HepG2 (cell line): Measurements from ENCODE around the gene ZNF503. TPM values are rescaled to one million over a fixed set of nuclear protein-coding genes. Genes with fewer than 3 reads are reported as not detected.

Experiments
- ATAC-seq: fragments of 200-7000 bp; cut with Tn5 transposase; 3 replicates; pipeline ENCODE4 v1.9.1; 2020; ENCODE audit warnings: mild to moderate bottlenecking, moderate library complexity
- BruUV-seq: library from RNA; stranded (reverse); fragments of 400-500 nt; replicated peaks from 2 replicates; lab custom pipeline; 2021; lab: Mats Ljungman, UMichigan
- CTCF ChIA-PET: fragments of 300-600 bp; formaldehyde crosslinking; extraction: SDS; loops from one replicate; lab custom pipeline; 2021; ENCODE audit warnings: low total read pairs, inconsistent platforms, low intra/inter-chr PET ratio; lab: Yijun Ruan, JAX
- POLR2A ChIA-PET: fragments of 350-600 bp; sonication (Branson Sonifier 250); formaldehyde crosslinking; loops from one replicate; lab custom pipeline; 2020; ENCODE audit warnings: antibody characterized with exemption, inconsistent platforms; lab: Yijun Ruan, JAX
- DNase-seq: peaks from one replicate; pipeline ENCODE4 v3.0.0-alpha.2; 2015; ENCODE audit warnings: low spot score
- FAIRE-seq: peaks from 3 replicates; lab custom pipeline; 2011; peaks lifted over from hg19 to GRCh38; lab: Jason Lieb, UNC
- H2AFZ ChIP-seq: one replicate; pipeline ENCODE4 v1.6.1; 2011; ENCODE audit warnings: low read length, inconsistent platforms
- H3K27ac ChIP-seq: fragments of 300-600 bp; 3 replicates; pipeline ENCODE4 v1.8.0; 2011; ENCODE audit warnings: mixed run types, mild to moderate bottlenecking, mixed read lengths, low read length, inconsistent platforms; ENCODE audit not compliant: insufficient read depth; ENCODE audit errors: extremely low read length
- H3K27me3 ChIP-seq, 2 experiments: fragments of 200-600 bp in 1 of 2; 2 replicates in 1 of 2; 3 replicates in 1 of 2; pipeline versions ENCODE4 v1.6.0 to v1.8.0; 2011; ENCODE audit warnings: low read length in 2 of 2, mild to moderate bottlenecking in 2 of 2, moderate library complexity in 2 of 2, inconsistent platforms in 1 of 2; ENCODE audit not compliant: insufficient read depth in 2 of 2, control insufficient read depth in 1 of 2
- H3K36me3 ChIP-seq, 2 experiments: fragments of 200-600 bp in 1 of 2; replicated peaks in 1 of 2; 2 replicates in 1 of 2; 3 replicates in 1 of 2; pipeline versions ENCODE4 v1.5.1 to v1.8.0; 2011; ENCODE audit warnings: low read length in 2 of 2, inconsistent platforms in 1 of 2; ENCODE audit not compliant: insufficient read depth in 2 of 2, control insufficient read depth in 1 of 2
- H3K4me1 ChIP-seq: 2 replicates; pipeline ENCODE4 v1.5.1; 2012; ENCODE audit warnings: low read length, inconsistent platforms; ENCODE audit not compliant: insufficient read depth
- H3K4me2 ChIP-seq: 2 replicates; pipeline ENCODE4 v1.6.0; 2011; ENCODE audit warnings: low read depth, low read length, inconsistent platforms
- H3K4me3 ChIP-seq, 3 experiments: fragments of 200-600 bp in 1 of 3; sonication (generic), shearing (Covaris generic) in 1 of 3; replicated peaks in 1 of 3; 2 replicates each; pipeline ENCODE4 v1.5.1; 2011 to 2016; ENCODE audit warnings: low read length in 3 of 3, inconsistent platforms in 2 of 3, low read depth in 2 of 3, mild to moderate bottlenecking in 2 of 3, control low read depth in 1 of 3, mixed read lengths in 1 of 3; ENCODE audit not compliant: insufficient read depth in 1 of 3
- H3K79me2 ChIP-seq: one replicate; pipeline ENCODE4 v1.6.1; 2011; ENCODE audit warnings: low read length, inconsistent platforms; ENCODE audit not compliant: insufficient read depth
- H3K9ac ChIP-seq: 2 replicates; pipeline ENCODE4 v1.6.0; 2011; ENCODE audit warnings: mild to moderate bottlenecking, low read depth, low read length, inconsistent platforms; ENCODE audit not compliant: insufficient read depth
- H3K9me3 ChIP-seq: 2 replicates; pipeline ENCODE4 v1.5.1; 2012; ENCODE audit warnings: mild to moderate bottlenecking, low read length
- H4K20me1 ChIP-seq: 2 replicates; pipeline ENCODE4 v1.6.0; 2011; ENCODE audit warnings: inconsistent platforms, mild to moderate bottlenecking, low read length, moderate library complexity; ENCODE audit not compliant: insufficient read depth
- ATF1 ChIP-seq: IDR thresholded peaks from 2 replicates; pipeline ENCODE4 v1.6.1; 2016; ENCODE audit warnings: mild to moderate bottlenecking, control low read depth
- CC2D1A ChIP-seq: sonication (generic); formaldehyde crosslinking; IDR thresholded peaks from 2 replicates; pipeline ENCODE4 v1.8.1; 2023; ENCODE audit warnings: mild to moderate bottlenecking, missing genetic modification reagents
- DPF2 ChIP-seq: sonication (generic); formaldehyde crosslinking; IDR thresholded peaks from 2 replicates; pipeline ENCODE4 v1.4.0; 2020; ENCODE audit warnings: mild to moderate bottlenecking, low read depth, missing genetic modification reagents, borderline replicate concordance
- JARID2 ChIP-seq: sonication (generic); formaldehyde crosslinking; IDR thresholded peaks from 2 replicates; pipeline ENCODE4 v1.8.1; 2023; ENCODE audit warnings: missing genetic modification reagents, inconsistent platforms; ENCODE audit not compliant: insufficient replicate concordance
- LCORL ChIP-seq, 2 experiments: fragments of 450-650 bp in 1 of 2; sonication (generic) in 1 of 2; formaldehyde crosslinking in 1 of 2; IDR thresholded peaks; 2 replicates each; pipeline versions ENCODE4 v1.5.0 to v1.6.1; 2017 to 2020; ENCODE audit warnings: antibody characterized with exemption in 1 of 2, missing genetic modification reagents in 1 of 2
- MTF2 ChIP-seq: sonication (generic); formaldehyde crosslinking; IDR thresholded peaks from 2 replicates; pipeline ENCODE4 v1.5.0; 2020; ENCODE audit warnings: missing genetic modification reagents, borderline replicate concordance
- SNAPC2 ChIP-seq: sonication (generic); formaldehyde crosslinking; IDR thresholded peaks from 2 replicates; pipeline ENCODE4 v1.8.1; 2022; ENCODE audit warnings: mild to moderate bottlenecking, missing genetic modification reagents
- ZFP37 ChIP-seq: sonication (generic); formaldehyde crosslinking; IDR thresholded peaks from 2 replicates; pipeline ENCODE4 v1.4.0; 2020; ENCODE audit warnings: missing genetic modification reagents, borderline replicate concordance
- ZNF546 ChIP-seq: sonication (generic); formaldehyde crosslinking; conservative IDR thresholded peaks from 2 replicates; pipeline ENCODE4 v1.8.1; 2023; ENCODE audit warnings: mild to moderate bottlenecking, missing genetic modification reagents
- ZNF775 ChIP-seq: sonication (generic); formaldehyde crosslinking; IDR thresholded peaks from 2 replicates; pipeline ENCODE4 v1.4.0; 2020; ENCODE audit warnings: missing genetic modification reagents, mild to moderate bottlenecking, moderate library complexity, borderline replicate concordance
- WGBS: methylation state at CpG from one replicate; pipeline ENCODE4 v1.1.6; 2017; ENCODE audit warnings: low lambda C conversion rate; 5-methylcytosine and 5-hydroxymethylcytosine counted together
- in situ Hi-C: cut with HindIII; loops from 2 replicates; pipeline ENCODE4 v1.10.0; 2017; ENCODE audit warnings: low pct_unique_long_range_greater_than_20kb; ENCODE audit not compliant: extremely low pct_ligation_motif_present
- intact Hi-C: fragments of 100-400 bp; cut with micrococcal nuclease; formaldehyde crosslinking; loops from one replicate; pipeline ENCODE4 v1.10.0; 2022; ENCODE audit not compliant: unreplicated experiment
- polyA plus RNA-seq, 8 experiments: library from polyadenylated mRNA; depleted of rRNA in 3 of 8; stranded (reverse) in 7 of 8; unstranded in 1 of 8; fragments of >200 nt; fragmentation: Illumina TruSeq in 4 of 8; extraction: Trizol in 4 of 8; gene quantifications; 2 replicates each; pipeline versions ENCODE4 v1.2.1 to v1.2.3, GENCODE V29; 2011 to 2016; ENCODE audit warnings: low read depth in 4 of 8, missing spikeins in 1 of 8, mixed read lengths in 1 of 8; ENCODE audit not compliant: insufficient read depth in 1 of 8
- total RNA-seq, 5 experiments: library from RNA; depleted of rRNA; stranded (reverse); fragments of >200 nt; fragmentation: Illumina TruSeq; extraction: Trizol; gene quantifications; 2 replicates each; pipeline ENCODE4 v1.2.3, GENCODE V29; 2016; ENCODE audit warnings: low read depth in 1 of 5
- TF ChIP-seq, protein P1 (sequence below): sonication (generic); formaldehyde crosslinking; conservative IDR thresholded peaks from 2 replicates; pipeline ENCODE4 v1.4.0; 2020; ENCODE audit warnings: missing genetic modification reagents
- TF ChIP-seq, protein P2 (sequence below): sonication (generic); formaldehyde crosslinking; IDR thresholded peaks from 2 replicates; pipeline ENCODE4 v1.9.0; 2022; ENCODE audit warnings: low read depth, missing genetic modification reagents
- TF ChIP-seq, protein P3 (sequence below): sonication (generic); formaldehyde crosslinking; IDR thresholded peaks from 2 replicates; pipeline ENCODE4 v1.5.0; 2020; ENCODE audit warnings: mild to moderate bottlenecking, missing genetic modification reagents, moderate library complexity
- TF ChIP-seq, protein P4 (sequence below): sonication (generic); formaldehyde crosslinking; IDR thresholded peaks from 2 replicates; pipeline ENCODE4 v1.8.1; 2023; ENCODE audit warnings: missing genetic modification reagents, mild to moderate bottlenecking, borderline replicate concordance
- TF ChIP-seq, protein P5 (sequence below): sonication (generic); formaldehyde crosslinking; IDR thresholded peaks from 2 replicates; pipeline ENCODE4 v1.4.0; 2020; ENCODE audit warnings: missing genetic modification reagents

ZNF503 gene
- total and polyA plus RNA-seq, 2 of the 13 experiments (the other 11 are each of a cell fraction or from before 2014, with no cell fraction given) = 2.7 to 8.3 TPM

DNA sequence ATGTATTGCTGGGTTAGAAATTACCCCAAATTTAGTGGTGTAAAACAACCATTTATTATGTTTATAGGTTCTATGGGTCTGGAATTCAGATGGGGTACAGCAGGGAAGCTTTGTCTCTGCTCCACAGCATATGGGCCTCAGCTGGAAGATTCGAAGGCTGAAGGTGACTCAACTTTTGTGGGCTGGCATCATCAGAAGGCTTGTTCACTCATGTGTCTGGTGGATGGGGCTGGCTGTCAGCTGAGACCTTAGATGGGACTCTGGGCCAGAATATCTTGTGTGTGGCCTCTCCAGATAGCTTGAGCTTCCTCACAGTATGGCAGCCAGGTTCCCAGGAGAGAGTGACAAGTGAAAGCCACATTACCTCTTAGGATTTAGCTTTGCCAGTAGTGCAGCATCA, 45.9 kb downstream of the ZNF503 start:
- H3K4me1 ChIP-seq = peaks cover 11% of the 10 kb centered on the region
- no peak overlapping the region for H3K4me2 ChIP-seq
- DNase-seq (no peak), FAIRE-seq (no peak), ATAC-seq (no peak)
- H3K9me3 ChIP-seq = no peaks in the 10 kb centered on the region
- H4K20me1 ChIP-seq = no peaks in the 10 kb centered on the region
- H3K27ac ChIP-seq = no peak overlapping the region
- H3K4me3 ChIP-seq = no peak overlapping the region
- no peaks in the 10 kb centered on the region for H3K36me3 ChIP-seq
- POLR2A ChIA-PET = no interaction called here
- in situ Hi-C loops (no loop called here), intact Hi-C loops (loop anchor here (10.0 kb wide), 1 partner anchor 1409 kb away; no protein-coding TSS in a partner anchor)
- no peak overlapping the region for H2AFZ ChIP-seq
- CTCF ChIA-PET = no interaction called here
- BruUV-seq = no TSS peak
- no peaks in the 10 kb centered on the region for H3K79me2 ChIP-seq
- peaks cover 0 to 8% of the 10 kb centered on the region in 2 experiments; a peak in 1 of 5 replicates for H3K27me3 ChIP-seq
- TF ChIP-seq SNAPC2 (CRISPR knock-in tag) = no peak
- no peak for TF ChIP-seq DPF2 (CRISPR knock-in tag)
- TF ChIP-seq LCORL (IDR thresholded peaks at IDR 0.05) = no peak
- TF ChIP-seq LCORL (CRISPR knock-in tag; IDR thresholded peaks at IDR 0.05) = no peak
- TF ChIP-seq, protein P1, sequence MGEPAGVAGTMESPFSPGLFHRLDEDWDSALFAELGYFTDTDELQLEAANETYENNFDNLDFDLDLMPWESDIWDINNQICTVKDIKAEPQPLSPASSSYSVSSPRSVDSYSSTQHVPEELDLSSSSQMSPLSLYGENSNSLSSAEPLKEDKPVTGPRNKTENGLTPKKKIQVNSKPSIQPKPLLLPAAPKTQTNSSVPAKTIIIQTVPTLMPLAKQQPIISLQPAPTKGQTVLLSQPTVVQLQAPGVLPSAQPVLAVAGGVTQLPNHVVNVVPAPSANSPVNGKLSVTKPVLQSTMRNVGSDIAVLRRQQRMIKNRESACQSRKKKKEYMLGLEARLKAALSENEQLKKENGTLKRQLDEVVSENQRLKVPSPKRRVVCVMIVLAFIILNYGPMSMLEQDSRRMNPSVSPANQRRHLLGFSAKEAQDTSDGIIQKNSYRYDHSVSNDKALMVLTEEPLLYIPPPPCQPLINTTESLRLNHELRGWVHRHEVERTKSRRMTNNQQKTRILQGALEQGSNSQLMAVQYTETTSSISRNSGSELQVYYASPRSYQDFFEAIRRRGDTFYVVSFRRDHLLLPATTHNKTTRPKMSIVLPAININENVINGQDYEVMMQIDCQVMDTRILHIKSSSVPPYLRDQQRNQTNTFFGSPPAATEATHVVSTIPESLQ = no peak
- TF ChIP-seq, protein P2, sequence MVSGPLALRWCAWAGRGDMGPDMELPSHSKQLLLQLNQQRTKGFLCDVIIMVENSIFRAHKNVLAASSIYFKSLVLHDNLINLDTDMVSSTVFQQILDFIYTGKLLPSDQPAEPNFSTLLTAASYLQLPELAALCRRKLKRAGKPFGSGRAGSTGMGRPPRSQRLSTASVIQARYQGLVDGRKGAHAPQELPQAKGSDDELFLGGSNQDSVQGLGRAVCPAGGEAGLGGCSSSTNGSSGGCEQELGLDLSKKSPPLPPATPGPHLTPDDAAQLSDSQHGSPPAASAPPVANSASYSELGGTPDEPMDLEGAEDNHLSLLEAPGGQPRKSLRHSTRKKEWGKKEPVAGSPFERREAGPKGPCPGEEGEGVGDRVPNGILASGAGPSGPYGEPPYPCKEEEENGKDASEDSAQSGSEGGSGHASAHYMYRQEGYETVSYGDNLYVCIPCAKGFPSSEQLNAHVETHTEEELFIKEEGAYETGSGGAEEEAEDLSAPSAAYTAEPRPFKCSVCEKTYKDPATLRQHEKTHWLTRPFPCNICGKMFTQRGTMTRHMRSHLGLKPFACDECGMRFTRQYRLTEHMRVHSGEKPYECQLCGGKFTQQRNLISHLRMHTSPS (CRISPR knock-in tag) = no peak
- no peak for TF ChIP-seq CC2D1A (CRISPR knock-in tag)
- TF ChIP-seq ATF1 (CRISPR knock-in tag) = no peak
- TF ChIP-seq, protein P3, sequence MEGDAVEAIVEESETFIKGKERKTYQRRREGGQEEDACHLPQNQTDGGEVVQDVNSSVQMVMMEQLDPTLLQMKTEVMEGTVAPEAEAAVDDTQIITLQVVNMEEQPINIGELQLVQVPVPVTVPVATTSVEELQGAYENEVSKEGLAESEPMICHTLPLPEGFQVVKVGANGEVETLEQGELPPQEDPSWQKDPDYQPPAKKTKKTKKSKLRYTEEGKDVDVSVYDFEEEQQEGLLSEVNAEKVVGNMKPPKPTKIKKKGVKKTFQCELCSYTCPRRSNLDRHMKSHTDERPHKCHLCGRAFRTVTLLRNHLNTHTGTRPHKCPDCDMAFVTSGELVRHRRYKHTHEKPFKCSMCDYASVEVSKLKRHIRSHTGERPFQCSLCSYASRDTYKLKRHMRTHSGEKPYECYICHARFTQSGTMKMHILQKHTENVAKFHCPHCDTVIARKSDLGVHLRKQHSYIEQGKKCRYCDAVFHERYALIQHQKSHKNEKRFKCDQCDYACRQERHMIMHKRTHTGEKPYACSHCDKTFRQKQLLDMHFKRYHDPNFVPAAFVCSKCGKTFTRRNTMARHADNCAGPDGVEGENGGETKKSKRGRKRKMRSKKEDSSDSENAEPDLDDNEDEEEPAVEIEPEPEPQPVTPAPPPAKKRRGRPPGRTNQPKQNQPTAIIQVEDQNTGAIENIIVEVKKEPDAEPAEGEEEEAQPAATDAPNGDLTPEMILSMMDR (CRISPR knock-in tag) = no peak
- no peak for TF ChIP-seq JARID2 (CRISPR knock-in tag)
- TF ChIP-seq ZNF546 = no peak
- TF ChIP-seq, protein P4, sequence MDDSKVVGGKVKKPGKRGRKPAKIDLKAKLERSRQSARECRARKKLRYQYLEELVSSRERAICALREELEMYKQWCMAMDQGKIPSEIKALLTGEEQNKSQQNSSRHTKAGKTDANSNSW (CRISPR knock-in tag) = no peak
- no peak for TF ChIP-seq ZNF775
- TF ChIP-seq, protein P5, sequence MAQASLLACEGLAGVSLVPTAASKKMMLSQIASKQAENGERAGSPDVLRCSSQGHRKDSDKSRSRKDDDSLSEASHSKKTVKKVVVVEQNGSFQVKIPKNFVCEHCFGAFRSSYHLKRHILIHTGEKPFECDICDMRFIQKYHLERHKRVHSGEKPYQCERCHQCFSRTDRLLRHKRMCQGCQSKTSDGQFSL (CRISPR knock-in tag) = no peak
- no peak for TF ChIP-seq ZFP37 (CRISPR knock-in tag)
- TF ChIP-seq MTF2 (CRISPR knock-in tag) = no peak
- WGBS = 0% methylated on average over 1 of the region's 1 CpG
- H3K9ac ChIP-seq = no peak overlapping the region
